ENCODE results near the gene CSTB.

The CSTB gene

DNA sequence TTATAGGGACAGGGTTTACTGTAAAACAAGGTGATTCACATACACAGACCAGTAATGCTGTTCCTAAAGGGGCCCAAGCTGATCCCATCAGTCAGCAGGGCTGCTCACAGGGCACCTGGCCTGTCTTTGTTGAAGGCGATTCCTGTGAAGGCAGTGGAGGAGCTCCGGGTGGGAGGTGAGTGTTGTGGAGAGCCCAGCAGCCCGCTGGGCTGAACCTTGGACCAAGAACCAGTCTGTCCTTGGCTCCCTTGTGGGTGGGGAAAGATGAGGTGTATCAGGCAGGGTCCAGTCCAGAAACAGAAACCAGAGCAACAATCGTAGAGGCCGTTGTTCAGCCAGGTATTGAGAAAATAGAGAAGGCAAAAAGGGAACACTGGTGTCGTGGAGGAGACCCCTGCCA, 44.6 kb downstream of the CSTB start:
- DNase-seq (ENCODE audit: low read depth in 2 of 2), result no peak

DNA sequence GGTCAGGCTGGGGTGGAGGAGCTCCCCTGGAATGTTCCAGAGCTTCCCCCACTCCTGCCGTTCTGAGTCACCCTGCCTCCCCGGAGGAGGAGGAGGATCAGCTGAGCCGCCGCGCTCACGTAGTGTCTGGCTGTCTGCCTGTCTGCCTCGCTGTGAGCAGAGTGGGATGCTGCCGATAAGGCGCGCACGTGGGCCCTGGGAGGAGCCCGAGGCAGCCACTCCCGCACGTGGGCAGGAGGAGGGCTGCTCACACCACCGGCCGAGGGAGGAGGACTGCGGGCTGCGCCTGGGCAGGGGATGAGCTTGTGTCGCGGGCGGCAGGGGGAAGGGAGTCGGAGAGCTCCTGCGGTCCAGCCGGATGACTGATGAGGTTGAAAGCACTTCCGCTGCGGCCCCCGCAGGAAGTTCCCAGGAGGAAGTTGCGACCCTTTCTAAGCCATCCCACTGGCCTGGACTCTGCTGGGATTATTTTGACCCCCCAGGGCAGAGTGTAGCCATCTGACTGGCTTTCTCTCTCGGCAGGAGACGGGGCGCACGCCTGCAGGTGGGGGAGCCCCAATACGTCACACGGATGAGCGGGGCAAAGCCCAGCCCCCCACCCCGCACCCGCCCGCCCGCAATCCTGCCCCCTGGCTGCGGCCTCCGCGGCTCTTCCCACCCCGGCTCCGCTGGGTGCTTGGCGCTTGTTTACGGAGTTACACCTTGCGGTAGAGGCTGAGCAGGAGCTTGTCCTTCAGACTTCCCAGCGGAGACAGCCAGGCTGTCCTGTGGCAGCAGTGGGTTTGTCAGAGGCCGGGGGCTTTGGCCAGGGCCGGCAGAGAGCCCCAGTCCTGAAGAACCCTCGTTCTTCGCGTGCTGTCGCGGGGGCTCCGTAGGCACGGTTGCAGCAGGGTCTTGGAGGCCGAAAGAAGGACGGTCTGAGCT, 47.4 kb downstream of the CSTB start:
- DNase-seq (ENCODE audit: low read depth in 2 of 2), result peak; percentile 85 to 86

DNA sequence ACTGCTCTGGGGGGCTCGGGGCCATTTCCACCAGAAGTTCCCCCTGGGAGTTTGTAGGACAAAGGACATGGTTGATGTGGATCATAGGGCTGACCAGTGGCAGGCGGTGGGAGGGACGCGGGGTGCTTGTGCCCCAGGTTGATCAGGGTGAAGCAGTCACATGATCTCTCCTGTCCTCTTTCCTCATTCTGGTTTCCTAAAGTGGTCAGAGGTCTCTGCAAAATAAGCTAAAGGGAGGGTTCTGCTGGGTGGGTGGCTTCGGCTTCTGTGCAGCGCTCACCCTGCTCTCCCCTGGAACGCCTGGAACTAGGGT, 48.0 kb downstream of the CSTB start:
- no peak for DNase-seq (ENCODE audit: low read depth in 2 of 2)

DNA sequence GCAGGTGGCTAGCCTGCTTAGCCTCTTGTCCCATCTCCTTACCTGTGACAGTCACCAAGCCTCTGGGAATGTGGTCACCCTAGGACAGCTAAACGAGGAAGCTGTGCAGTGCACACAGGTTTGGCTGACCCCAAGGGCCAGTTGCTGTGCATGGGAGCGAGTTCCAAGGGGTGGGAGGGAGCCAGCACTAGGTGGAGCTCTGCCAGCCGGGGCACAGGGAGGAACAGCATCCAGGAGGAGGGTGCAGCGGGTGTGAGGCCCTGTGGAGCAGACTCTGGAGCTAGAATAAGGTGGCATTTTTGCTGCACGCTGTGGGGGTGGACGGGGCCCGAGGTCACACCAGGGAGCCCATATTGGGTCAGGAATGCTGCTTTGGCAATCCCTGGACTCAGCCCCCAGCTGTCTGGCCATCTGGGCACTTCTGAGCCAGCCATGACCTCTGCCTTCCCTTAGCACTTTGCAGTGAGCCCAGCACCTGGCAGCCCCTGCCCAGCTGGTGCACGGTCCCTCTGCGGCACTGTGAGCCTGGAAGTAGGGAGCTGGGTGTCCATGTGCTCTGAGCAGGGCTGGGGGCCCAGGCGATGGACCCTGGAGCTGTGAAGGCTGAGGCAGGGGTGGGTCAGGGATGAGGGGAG, 48.5 kb downstream of the CSTB start:
- no peak for DNase-seq (ENCODE audit: low read depth in 2 of 2)

DNA sequence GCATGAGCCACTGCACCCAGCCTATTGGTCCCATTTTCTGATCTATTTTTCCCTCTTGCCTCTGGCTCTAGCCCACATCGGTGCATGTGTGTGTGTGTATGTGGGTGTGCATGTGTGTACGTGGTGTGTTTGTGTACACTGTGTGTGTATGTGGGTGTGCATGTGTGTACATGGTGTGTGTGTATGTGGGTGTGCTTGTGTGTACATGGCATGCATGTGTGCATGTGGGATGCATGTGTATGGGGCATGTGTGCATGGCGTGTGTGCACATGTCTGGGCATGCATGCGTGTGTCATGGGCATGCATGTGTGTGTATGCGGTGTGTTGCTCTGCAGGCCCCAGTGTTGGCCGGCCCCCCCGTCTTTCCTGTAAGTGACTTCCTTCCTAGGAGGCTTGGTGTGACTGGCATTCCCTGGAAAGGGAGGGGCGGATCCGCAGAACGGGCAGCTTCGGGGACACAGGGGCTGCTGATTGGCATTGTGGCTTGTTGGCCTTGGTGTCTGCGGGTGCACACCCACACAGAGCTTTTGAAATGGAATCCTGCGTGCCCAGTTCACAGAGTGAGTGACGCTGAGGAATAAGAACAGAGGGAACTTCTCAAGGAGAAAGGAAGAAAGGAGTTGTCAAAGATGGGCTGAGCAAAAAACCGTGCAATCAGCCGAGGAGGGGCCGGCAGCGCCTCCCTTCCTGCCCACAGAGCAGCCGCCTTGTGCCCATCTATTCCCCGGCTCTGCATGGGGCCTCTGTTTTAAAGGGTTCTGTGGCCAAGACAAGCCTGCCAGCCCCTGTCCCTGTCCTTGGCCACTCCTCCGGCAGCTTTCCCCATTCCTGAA, 49.2 kb downstream of the CSTB start:
- DNase-seq (ENCODE audit: low read depth in 2 of 2), result no peak

Measured in stimulated activated CD8-positive, alpha-beta memory T cell treated with anti-CD3 and anti-CD28 coated beads, Interleukin-15, amount 100 ng/mL, for 48 hours (primary cell).